Superior temporal gyrus (tissue), 1 donor: ENCODE data around the gene RAB11FIP2.
"Not testable (repeated sequence)": the region's sequence is repeated elsewhere in the genome, so short reads cannot be mapped to it uniquely, and the experiment has no call there.

Experiments used
- DNase-seq: peaks from one replicate; pipeline ENCODE4 v3.0.0-alpha.2; 2016; ENCODE audit errors: extremely low spot score

Gene RAB11FIP2, protein sequence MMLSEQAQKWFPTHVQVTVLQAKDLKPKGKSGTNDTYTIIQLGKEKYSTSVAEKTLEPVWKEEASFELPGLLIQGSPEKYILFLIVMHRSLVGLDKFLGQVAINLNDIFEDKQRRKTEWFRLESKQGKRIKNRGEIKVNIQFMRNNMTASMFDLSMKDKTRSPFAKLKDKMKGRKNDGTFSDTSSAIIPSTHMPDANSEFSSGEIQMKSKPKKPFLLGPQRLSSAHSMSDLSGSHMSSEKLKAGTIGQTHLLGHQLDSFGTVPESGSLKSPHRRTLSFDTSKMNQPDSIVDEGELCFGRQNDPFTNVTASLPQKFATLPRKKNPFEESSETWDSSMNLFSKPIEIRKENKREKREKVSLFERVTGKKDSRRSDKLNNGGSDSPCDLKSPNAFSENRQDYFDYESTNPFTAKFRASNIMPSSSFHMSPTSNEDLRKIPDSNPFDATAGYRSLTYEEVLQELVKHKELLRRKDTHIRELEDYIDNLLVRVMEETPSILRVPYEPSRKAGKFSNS

GRCh38 chr10:118046395-118047156 lies at the start of gene RAB11FIP2:
RAB11FIP2 (minus strand) TSS chr10:118046941; CDS start chr10:118046163, 778 bp downstream.
- peak; percentile 94 for DNase-seq

GRCh38 chr10:118096022-118096421 lies 49.3 kb upstream of the RAB11FIP2 start:
- no peak for DNase-seq

GRCh38 chr10:118092209-118092608 lies 45.5 kb upstream of the RAB11FIP2 start:
- DNase-seq = no peak

DNA sequence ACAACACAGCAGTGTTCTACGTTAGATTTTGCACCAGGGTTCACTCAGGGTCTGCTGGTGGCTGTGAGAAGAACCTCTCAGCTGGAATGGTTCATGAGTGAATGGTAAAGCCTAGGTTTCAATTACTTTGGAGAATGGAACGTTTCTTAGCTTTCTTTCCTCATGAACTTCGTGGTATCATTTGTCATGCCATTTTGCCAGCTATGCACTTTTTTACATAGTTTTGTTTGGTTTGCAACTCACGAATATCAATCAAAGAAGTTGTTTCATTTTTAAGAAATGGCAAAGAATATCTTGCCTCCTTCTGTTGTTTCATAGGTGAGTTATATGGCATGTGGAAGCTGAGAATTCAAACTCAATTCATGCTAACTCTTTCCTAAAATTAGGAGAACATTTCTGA lies 34.1 kb upstream of the RAB11FIP2 start:
- no peak for DNase-seq

- DNase-seq = no peak
Observed at GRCh38 chr10:118076705-118077104, 30.0 kb upstream of the RAB11FIP2 start.

- no peak for DNase-seq
Observed at GRCh38 chr10:118072840-118073239, 26.1 kb upstream of the RAB11FIP2 start.

GRCh38 chr10:118067389-118067788 lies 20.6 kb upstream of the RAB11FIP2 start:
- not testable (repeated sequence) for DNase-seq

DNA sequence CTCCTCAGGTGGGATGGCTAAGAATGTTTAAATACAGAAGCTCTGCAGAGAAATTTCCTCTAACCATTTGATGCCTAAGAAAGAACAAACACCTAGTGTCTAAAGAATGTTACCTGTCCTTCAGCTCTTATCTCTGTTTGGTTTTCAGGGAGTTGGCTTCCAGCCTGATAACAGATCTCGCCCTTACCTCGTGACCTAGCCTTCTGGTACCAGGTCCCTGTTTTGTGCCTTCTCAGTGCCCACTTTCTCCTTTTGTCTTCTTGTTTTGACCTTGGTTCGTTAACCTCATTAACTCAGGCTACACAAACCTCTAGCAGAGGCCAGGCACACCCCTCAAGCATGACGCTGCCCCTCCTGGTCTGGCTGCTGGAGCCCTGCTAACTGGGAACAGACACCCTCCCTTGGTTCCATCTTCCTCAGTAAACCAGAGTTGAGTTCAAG lies 16.1 kb upstream of the RAB11FIP2 start:
- DNase-seq = no peak

- no peak for DNase-seq
Observed at GRCh38 chr10:118058371-118058770, 11.6 kb upstream of the RAB11FIP2 start.

DNA sequence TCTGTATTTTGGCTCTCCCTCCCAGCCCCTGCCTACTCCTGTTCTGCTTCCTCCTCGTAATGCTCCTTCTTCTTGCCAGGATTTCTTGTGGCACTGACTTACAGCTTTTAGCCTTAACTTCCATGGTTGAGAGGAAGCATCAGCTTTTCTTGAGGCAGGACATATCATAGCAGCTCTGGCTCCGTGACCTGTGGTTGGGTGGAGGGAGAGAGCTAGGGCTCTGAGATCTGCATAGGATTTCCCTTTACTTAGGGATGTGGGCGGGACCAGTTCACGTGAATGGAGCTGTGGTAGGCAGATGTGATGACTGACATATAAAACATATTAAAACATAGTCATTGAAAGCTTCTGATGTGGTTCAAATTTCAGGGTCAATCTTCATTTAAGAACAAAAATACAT lies 10.6 kb upstream of the RAB11FIP2 start:
- DNase-seq = no peak

DNA sequence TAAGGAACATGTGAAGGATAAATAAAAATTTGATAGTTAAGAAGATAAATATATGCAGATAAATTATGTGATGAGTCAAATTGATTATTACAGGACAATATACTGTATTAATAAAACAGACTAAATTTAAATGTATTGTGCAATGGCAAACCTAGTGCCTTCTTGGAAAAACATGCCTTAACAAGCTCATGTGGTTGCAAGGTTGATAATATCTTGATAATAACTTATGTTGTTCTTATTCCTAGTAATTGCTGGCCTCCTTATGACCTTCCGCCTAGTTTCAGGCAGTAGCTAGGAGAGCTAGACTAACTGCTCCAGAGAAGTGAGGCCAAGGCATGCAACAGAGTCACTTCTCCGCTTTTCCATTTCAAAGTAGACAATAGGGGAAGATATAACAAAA lies 7.6 kb upstream of the RAB11FIP2 start:
- DNase-seq = no peak

- no peak for DNase-seq
Observed at GRCh38 chr10:118052816-118053215, 6.1 kb upstream of the RAB11FIP2 start.

DNA sequence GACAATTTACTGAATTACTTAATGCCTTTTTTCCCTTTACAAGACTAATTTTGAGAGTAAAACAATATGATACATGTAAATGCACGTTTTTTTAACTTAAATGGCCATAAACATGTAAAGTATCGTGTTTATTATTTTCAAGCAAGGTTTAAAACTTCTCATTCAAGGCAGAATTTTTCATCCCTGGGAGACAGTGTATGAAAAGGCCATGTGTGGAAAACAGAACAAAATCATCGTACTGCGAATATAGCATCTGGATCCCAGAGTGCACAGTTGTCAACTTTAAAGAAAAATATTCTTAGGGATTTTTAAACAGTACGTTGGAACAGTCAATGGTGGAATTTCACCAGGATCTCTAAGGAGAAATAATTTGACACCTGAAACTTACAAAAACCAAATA lies 1.1 kb upstream of the RAB11FIP2 start:
- DNase-seq = no peak

- no peak for DNase-seq
Observed at GRCh38 chr10:118047157-118047719, 497 bp upstream of the RAB11FIP2 start.

GRCh38 chr10:118045837-118046394 lies 825 bp downstream of the RAB11FIP2 start:
- no peak for DNase-seq

DNA sequence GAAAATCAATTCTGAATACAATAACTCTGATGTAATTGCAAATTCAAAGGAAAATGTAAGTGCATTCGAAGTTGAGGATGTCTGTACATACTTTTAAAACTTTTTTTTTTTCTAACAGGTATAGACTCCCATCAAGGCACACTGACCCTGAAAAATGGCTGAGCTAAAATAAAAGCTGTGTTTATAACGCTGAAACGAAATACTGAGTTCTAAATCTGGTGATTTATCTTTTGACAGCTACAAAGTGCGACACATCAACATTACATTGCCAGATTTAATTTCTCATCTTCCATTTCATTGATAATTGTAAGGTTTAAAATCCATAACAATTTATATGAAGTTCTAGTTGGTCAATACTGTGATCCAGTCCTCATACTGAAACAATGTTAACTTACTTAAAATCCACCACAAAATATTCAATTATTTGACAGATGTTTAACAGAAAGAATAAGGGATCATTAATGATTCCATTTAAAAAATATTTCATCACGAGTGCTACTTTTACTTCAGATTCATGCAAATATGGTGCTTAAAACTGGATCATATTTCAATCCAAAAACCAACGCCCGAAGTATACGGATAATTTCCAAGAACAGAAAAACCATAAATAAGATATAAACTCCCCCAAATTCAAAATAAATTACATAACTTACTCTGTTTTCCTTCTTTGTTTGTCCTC lies 1.4 kb downstream of the RAB11FIP2 start:
- DNase-seq = no peak

DNA sequence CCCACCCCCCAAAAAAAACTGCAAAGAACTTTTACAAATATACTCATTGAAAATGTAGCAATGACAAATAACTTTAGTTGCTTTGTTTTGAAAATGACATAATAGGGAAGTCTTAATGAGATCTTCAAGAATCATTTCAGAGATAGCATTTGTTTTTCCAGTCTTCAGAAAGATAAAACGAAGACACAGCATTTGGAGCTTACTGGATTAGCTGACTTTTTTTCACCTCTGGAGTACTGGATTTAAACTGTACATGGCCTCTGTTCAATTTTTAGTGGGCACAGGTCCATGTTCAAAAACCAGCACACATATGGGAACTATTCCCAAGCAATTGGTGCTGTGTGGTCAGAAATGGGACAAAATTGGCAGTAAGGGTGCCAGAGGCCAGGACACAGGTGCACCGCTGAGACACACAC lies 3.9 kb downstream of the RAB11FIP2 start:
- DNase-seq = no peak

- no peak for DNase-seq
Observed at GRCh38 chr10:118042336-118042735, 4.4 kb downstream of the RAB11FIP2 start.

DNA sequence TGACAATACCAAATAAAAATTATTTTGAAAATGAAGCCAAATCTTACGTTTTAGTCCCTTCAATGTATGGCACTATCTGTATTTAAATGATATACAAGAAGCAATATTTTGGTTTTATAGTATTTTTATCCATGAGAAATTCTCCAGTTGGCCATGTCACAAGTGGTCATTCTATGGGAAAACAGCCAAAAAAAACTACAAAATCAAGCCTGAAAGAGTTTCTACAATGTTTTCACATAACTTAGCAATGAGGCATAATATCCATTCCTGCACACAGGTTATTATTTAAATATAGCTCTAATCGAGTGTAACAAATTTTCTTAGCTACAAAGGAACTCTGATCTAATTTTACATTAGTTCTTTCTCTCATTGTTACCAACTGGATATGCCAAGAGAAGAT lies 5.4 kb downstream of the RAB11FIP2 start:
- no peak for DNase-seq

DNA sequence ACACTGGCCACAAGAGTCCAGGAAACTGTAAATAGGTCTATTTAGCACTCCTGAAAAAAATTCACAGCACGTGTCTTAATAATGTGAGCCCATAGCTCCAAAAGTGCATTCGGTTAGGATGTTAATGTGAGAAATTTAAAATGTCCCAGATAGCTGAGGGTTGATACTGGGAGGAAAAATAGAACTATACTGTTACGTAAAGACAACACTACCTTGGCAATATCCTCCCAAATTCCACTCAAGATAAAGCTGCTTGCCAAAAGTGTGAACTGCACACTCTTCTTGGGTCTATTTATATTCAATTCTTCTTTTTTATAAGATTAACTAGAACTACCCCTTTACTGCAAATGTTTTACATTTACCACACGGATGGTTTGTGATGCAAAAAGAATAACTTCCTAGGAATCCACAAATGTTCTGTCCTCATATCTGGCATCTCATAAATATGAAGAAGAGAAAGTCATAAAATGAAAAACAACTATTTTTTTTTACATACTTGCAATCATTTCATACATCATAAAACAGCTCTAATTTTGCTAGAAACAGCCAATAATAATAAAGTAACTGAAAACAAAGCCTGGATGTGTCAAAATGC lies 10.4 kb downstream of the RAB11FIP2 start:
- no peak for DNase-seq
